Cardiac ventricle fibroblast (primary cell): ENCODE results near the gene C1QTNF8. TPM values are rescaled to one million over a fixed set of nuclear protein-coding genes. Genes with fewer than 3 reads are reported as not detected.

Experiments used
- total RNA-seq: library from RNA; depleted of rRNA; stranded (reverse); fragments of >200 nt; gene quantifications from 2 replicates; pipeline ENCODE4 v1.2.3, GENCODE V29; 2015

The C1QTNF8 gene, protein sequence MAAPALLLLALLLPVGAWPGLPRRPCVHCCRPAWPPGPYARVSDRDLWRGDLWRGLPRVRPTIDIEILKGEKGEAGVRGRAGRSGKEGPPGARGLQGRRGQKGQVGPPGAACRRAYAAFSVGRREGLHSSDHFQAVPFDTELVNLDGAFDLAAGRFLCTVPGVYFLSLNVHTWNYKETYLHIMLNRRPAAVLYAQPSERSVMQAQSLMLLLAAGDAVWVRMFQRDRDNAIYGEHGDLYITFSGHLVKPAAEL
- not detected in 2 replicates for total RNA-seq

DNA sequence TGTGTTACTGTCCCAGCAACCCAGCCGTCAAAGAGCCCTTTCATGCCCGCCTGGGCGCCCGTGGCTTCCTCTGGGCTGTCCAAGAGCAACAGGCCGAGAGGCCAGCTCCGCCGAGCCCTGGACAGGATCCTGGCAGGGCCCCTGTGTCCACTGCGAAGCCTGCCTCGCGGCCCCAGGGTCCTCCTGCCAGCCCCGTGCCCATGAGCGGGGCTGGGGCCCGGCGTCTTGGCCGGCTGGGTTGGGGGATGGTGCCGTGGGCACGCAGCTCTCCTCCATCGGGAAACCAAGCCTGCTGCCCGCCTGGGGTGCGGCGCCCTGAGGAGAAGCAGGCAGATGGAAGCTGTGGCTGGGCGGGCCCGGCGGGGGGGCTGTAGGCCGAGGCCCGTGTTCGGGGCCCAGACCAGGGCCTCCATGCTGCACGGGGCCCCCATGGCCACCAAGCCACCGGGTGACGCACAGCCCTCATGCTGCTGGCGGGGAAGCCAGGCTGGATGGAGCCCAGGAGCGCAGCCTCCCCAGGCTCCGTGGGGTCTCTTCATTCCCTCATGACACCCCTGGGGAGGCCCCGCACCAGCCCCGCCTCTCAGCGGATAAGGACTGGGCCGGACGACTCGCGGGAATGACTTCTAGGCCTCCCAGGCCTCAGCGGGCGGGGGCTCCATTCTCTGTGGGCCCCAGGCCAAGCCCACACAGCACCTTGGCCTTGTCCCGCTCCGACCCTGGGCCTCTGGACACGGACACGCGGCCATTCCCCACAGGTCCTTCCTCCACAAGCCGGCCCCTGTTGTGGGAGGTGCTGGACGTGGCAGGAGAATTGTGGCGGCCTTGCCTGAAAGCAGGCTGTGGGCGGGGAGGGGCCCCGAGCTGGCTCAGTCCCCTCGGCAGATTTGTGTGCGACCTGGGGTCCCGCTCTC lies at the start of gene C1QTNF8:
TSS of gene C1QTNF8 (minus strand) at position 76 of the 914 bp plus-strand sequence. CDS start 1,322 bp downstream, outside the sequence.

DNA sequence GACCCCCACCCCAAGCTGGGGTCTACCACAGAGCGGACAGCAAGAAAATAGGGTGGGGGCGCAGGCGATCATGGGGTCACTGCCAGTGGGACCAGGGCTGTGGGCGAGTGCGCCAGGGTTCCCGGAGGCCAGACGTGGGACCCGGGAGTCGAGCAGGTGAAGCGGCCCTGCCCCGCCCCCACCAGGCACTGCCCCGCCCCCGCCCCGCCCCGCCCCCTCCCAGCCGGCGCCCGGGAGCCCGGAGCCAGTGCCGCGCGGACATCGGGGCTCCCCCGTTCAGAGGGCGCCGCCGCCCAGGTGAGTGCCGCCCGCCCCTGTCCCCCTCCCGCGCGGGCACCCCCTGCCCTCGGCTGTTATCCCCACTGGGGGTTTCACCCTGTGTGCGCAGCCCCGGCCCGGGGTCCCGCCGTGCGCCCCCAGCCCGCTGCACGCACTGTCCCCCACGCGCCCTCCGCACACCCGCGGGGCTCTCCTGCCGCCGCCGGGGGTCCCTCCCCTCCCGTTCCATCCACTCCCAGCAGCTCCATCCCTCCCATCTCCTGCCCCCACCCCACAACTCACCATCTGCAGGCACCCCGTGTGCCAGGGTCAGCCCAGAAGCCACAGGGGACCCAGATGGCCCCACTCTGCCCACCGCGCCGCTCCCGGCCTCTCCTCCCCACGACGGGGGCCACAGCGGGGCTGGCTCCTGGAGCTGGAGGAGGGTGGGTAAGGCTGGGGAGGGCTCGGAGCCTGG lies 23.4 kb downstream of the C1QTNF8 start, which contains the start of gene SSTR5:
TSS of gene SSTR5 (plus strand) at position 222 of the 736 bp plus-strand sequence. CDS start 6,122 bp downstream, outside the sequence.

Other genes with a start within 250 kb of the C1QTNF8 start
- gene LMF1, start 125.3 kb downstream of the C1QTNF8 start, total RNA-seq, result 26.4 and 41.9 TPM in 2 replicates
- 1.1 and 1.4 TPM in 2 replicates for gene SOX8, start 114.5 kb downstream of the C1QTNF8 start, total RNA-seq
- gene SSTR5, start 23.5 kb downstream of the C1QTNF8 start, total RNA-seq, result not detected in 2 replicates
- gene CACNA1H, start 56.9 kb upstream of the C1QTNF8 start, total RNA-seq, result 1.6 and 3.3 TPM in 2 replicates
- gene TPSG1, start 129.0 kb upstream of the C1QTNF8 start, total RNA-seq, result 0.15 TPM in 1 of 2 replicates, not detected in the other
- gene TPSB2, start 133.9 kb upstream of the C1QTNF8 start, total RNA-seq, result not detected in 2 replicates
- gene TPSAB1, start 144.5 kb upstream of the C1QTNF8 start, total RNA-seq, result not detected in 2 replicates
- not detected in 2 replicates for gene TPSD1, start 159.8 kb upstream of the C1QTNF8 start, total RNA-seq
- 66.5 and 79.5 TPM in 2 replicates for gene UBE2I, start 213.4 kb upstream of the C1QTNF8 start, total RNA-seq
- gene BAIAP3, start 237.4 kb upstream of the C1QTNF8 start, total RNA-seq, result 0.15 and 0.37 TPM in 2 replicates